CD8-positive, alpha-beta memory T cell (primary cell): ENCODE results near the gene PBXIP1. TPM values are rescaled to one million over a fixed set of nuclear protein-coding genes. Genes with fewer than 3 reads are reported as not detected.
"Not testable (repeated sequence)": the region's sequence is repeated elsewhere in the genome, so short reads cannot be mapped to it uniquely, and the experiment has no call there.

Source experiments
- CTCF ChIA-PET: fragments of 350-600 bp; sonication (Branson Sonifier 250); formaldehyde crosslinking; loops from one replicate; lab custom pipeline; 2021; ENCODE audit warnings: antibody characterized with exemption; lab: Charles Lee
- POLR2A ChIA-PET: fragments of 350-600 bp; sonication (Branson Sonifier 250); formaldehyde crosslinking; loops from one replicate; lab custom pipeline; 2021; ENCODE audit warnings: antibody characterized with exemption; lab: Charles Lee
- DNase-seq, 5 donors: peaks; one replicate each; pipeline versions ENCODE4 v3.0.0 to v3.0.0-alpha.2; 2020 to 2022; ENCODE audit warnings: mixed read lengths in 1 of 5
- H3K27ac ChIP-seq: one replicate; pipeline ENCODE4 v1.7.0; 2013; ENCODE audit warnings: low read depth, mild to moderate bottlenecking, low read length, moderate library complexity
- H3K27me3 ChIP-seq: 2 replicates; pipeline ENCODE4 v1.7.0; 2013; ENCODE audit warnings: low read length, mild to moderate bottlenecking; ENCODE audit not compliant: insufficient read depth, poor library complexity, severe bottlenecking
- H3K36me3 ChIP-seq: 2 replicates; pipeline ENCODE4 v1.7.0; 2013; ENCODE audit warnings: mild to moderate bottlenecking, low read length, moderate library complexity; ENCODE audit not compliant: insufficient read depth
- H3K4me1 ChIP-seq: 2 replicates; pipeline ENCODE4 v1.7.0; 2013; ENCODE audit warnings: mild to moderate bottlenecking, low read length, moderate library complexity; ENCODE audit not compliant: insufficient read depth
- H3K4me3 ChIP-seq: 2 replicates; pipeline ENCODE4 v1.7.0; 2013; ENCODE audit warnings: mild to moderate bottlenecking, low read length
- H3K9me3 ChIP-seq: 2 replicates; pipeline ENCODE4 v1.7.0; 2013; ENCODE audit warnings: mild to moderate bottlenecking, low read length
- H3K27ac Mint-ChIP-seq, 8 donors: one replicate each; pipeline ENCODE4 v1.8.0; 2020 to 2021; ENCODE audit warnings: mixed read lengths in 8 of 8, mild to moderate bottlenecking in 6 of 8, inconsistent platforms in 3 of 8, moderate library complexity in 3 of 8
- H3K27me3 Mint-ChIP-seq, 2 donors: one replicate each; pipeline ENCODE4 v1.8.0; 2020 to 2021; ENCODE audit warnings: mixed read lengths in 2 of 2, mild to moderate bottlenecking in 1 of 2, moderate library complexity in 1 of 2
- H3K36me3 Mint-ChIP-seq, 3 donors: one replicate each; pipeline ENCODE4 v1.8.0; 2020 to 2021; ENCODE audit warnings: mixed read lengths in 3 of 3, inconsistent platforms in 1 of 3, mild to moderate bottlenecking in 1 of 3
- H3K4me1 Mint-ChIP-seq, 3 donors: one replicate each; pipeline ENCODE4 v1.8.0; 2020 to 2021; ENCODE audit warnings: mixed read lengths in 3 of 3, inconsistent platforms in 1 of 3, mild to moderate bottlenecking in 1 of 3
- H3K4me3 Mint-ChIP-seq, 7 donors: one replicate each; pipeline ENCODE4 v1.8.0; 2020 to 2021; ENCODE audit warnings: mixed read lengths in 7 of 7, mild to moderate bottlenecking in 6 of 7, moderate library complexity in 4 of 7, inconsistent platforms in 2 of 7
- H3K9me3 Mint-ChIP-seq, 5 donors: one replicate each; pipeline ENCODE4 v1.8.0; 2020 to 2022; ENCODE audit warnings: mixed read lengths in 5 of 5, mild to moderate bottlenecking in 3 of 5, moderate library complexity in 2 of 5, inconsistent platforms in 1 of 5
- polyA plus RNA-seq: library from polyadenylated mRNA; unstranded; fragments of 300-500 nt; fragmentation: Illumina TruSeq; gene quantifications from one replicate; pipeline ENCODE4 v1.2.3, GENCODE V29; 2021
- total RNA-seq, 2 experiments: library from RNA; stranded (reverse); gene quantifications; one replicate each; pipeline ENCODE4 v1.2.3, GENCODE V29; 2021

Gene PBXIP1
- total and polyA plus RNA-seq, 3 experiments from 2014 or later: 35.9 to 295 (median 36.1) TPM

DNA sequence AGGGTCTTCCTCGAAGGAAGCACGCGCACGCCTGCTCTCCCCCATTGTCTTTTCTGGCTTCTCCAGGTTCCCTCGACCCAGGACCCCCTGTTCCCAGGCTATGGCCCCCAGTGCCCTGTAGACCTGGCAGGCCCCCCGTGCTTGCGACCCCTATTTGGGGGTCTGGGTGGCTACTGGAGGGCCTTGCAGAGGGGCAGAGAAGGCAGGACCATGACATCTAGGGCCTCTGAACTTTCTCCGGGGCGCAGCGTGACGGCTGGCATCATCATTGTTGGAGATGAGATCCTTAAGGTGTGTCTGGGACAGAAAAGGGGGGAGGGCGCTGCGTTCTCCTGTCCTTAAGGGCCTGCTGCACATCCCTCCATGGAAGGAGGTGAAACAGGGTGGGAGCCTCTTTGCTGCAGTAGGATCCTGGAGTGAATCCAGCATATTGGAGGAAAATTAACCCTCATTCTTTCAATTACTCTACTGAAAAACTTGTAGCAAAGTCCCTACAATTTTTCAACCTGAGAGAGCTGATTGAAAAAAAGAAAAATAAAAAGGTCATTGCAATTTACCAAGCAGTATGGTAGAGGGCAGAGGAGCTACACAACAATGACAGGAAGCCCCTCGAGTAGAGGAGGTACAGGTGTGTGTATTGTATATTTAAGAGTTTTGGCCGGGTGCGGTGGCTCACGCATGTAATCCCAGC lies 28.0 kb upstream of the PBXIP1 start:
- H3K9me3 ChIP-seq: no peaks in the 10 kb centered on the region
- peak overlapping the region; percentile 78 for H3K4me3 ChIP-seq
- POLR2A ChIA-PET: interaction anchor here (0.6 to 2.5 kb wide), 9 partner anchors 10 to 189 kb away, joined by 3 to 30 read pairs (median 7); partner anchors contain the start of genes CKS1B, KRTCAP2, LENEP and PBXIP1
- peaks cover 14% of the 10 kb centered on the region for H3K36me3 ChIP-seq
- Mint-ChIP-seq H3K4me1 (peaks cover 3 to 10% (median 8%) of the 10 kb centered on the region in 3 donors), H3K9me3 (no peaks in the 10 kb centered on the region), H3K4me3 (no peak overlapping the region), H3K27me3 (no peaks in the 10 kb centered on the region), H3K36me3 (peaks cover under 1 to 25% (median 3%) of the 10 kb centered on the region in 3 donors), H3K27ac (peak overlapping the region in 4 of 8 donors; percentile 22 to 95 (median 62))
- peaks cover 15% of the 10 kb centered on the region for H3K4me1 ChIP-seq
- no peaks in the 10 kb centered on the region for H3K27me3 ChIP-seq
- peak overlapping the region; percentile 76 for H3K27ac ChIP-seq
- CTCF ChIA-PET: interaction anchor here (0.8 to 8.4 kb wide), 13 partner anchors 8 to 101 kb away, joined by 3 to 74 read pairs (median 6); partner anchors contain the start of genes ADAM15, CKS1B, PMVK and ZBTB7B
- peak in 1 of 5 donors; percentile 43 for DNase-seq

DNA sequence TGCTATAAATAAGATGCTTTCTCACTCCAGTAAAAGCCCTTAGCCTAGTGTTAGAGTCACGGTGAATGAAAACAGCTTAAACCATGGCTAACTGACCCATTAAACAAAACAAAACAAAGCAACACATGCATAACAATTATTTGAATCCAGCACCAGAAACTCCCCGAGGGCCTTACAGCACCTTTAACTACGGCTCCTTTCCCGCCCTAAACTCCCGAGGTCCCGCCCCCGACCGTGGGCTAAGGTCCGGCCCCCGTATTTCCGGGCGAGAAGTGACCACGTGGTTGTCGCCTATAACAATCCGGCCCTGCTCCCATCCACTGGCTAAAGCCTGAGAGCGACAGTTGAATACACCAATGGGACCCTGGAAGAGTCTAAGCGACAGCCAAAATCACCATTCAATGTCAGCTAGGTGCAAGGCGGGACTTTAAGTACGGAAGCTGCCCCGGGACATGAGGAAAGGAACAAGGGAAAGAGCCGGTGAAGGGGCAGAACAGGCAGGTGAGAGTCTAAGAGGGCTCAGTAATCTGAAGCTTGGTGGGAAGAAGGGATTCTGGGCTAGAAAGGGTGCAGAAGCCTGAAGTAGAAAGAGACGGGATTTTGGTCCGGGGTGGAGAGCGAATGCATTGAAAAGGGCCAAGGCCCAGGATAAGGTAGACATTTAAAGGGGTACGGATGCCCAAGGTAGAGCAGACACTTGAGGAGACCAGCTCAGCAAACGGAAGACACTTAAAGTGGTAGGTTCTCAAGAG lies 27.2 kb upstream of the PBXIP1 start, which contains the start of gene FLAD1:
Gene FLAD1 (plus strand): TSS at position 448 of the 752 bp plus-strand sequence. CDS start 351 bp downstream, outside the sequence.
- H3K27me3 Mint-ChIP-seq: no peaks in the 10 kb centered on the region
- peak; percentile 92 to 97 (median 96) for DNase-seq
- Histone ChIP-seq H3K4me1 (peaks cover 15% of the 10 kb centered on the region), H3K9me3 (no peaks in the 10 kb centered on the region), H3K27me3 (no peaks in the 10 kb centered on the region), H3K27ac (peak within 1 kb of the TSS; percentile 76), H3K36me3 (peaks cover 7% of the 10 kb centered on the region), H3K4me3 (peak within 1 kb of the TSS; percentile 78)
- no peak within 1 kb of the TSS for H3K4me3 Mint-ChIP-seq
- H3K4me1 Mint-ChIP-seq: peaks cover 0 to 9% (median 2%) of the 10 kb centered on the region in 3 donors
- H3K27ac Mint-ChIP-seq: peak within 1 kb of the TSS in 3 of 8 donors; percentile 61 to 95 (median 62)
- no peaks in the 10 kb centered on the region for H3K9me3 Mint-ChIP-seq
- CTCF ChIA-PET: interaction anchor here (0.8 to 8.4 kb wide), 13 partner anchors 8 to 102 kb away, joined by 3 to 74 read pairs (median 6); partner anchors contain the start of genes ADAM15, CKS1B, PMVK and ZBTB7B
- peaks cover 0 to 19% (median 2%) of the 10 kb centered on the region in 3 donors for H3K36me3 Mint-ChIP-seq
- POLR2A ChIA-PET: interaction anchor here (0.6 to 2.5 kb wide), 9 partner anchors 9 to 190 kb away, joined by 3 to 30 read pairs (median 7); partner anchors contain the start of genes CKS1B, KRTCAP2, LENEP and PBXIP1

DNA sequence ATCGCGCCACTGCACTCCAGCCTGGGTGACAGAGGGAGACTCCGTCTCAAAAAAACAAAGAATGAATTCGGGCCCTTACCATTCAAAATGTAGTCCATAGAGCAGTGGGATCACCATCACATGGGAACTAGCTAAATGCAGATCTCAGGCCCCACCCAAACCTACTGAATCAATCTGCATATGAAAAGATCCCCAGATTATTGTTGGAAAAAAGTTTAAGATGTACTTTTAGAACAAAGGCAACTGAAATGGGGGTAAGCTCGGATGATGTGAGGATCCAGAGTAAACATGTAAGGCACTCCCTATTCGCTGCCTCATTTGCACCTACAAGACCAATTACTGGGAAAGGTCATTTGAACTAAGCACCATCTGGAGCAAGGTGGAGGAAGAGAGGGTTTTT lies 26.4 kb upstream of the PBXIP1 start:
- CTCF ChIA-PET: interaction anchor here (1.3 to 8.4 kb wide), 10 partner anchors 10 to 70 kb away, joined by 3 to 74 read pairs (median 6); partner anchors contain the start of genes ADAM15, PMVK and ZBTB7B
- no peak overlapping the region for H3K4me3 Mint-ChIP-seq

DNA sequence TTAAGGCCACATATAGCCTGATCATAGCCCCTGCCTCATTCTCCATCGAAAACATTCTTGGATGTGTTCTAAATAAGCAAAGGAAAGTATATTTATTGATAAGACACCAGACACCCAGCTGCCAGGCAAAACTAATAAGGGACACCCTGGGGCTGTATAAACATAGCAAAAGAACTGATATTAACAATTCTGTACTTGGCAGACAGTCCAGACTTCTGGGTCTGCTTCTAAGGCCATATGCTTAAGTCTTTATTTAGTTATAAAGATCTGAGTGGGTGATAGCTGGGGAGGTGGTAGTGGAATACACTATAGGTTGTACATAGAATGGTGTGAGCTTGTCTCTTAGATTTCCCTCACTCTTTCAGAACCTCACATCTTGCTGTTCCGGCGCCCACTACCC lies 22.5 kb upstream of the PBXIP1 start:
- H3K9me3 ChIP-seq: no peaks in the 10 kb centered on the region
- peaks cover 0 to 7% (median 4%) of the 10 kb centered on the region in 3 donors for H3K4me1 Mint-ChIP-seq
- no peak overlapping the region for H3K4me3 Mint-ChIP-seq
- H3K4me1 ChIP-seq: peaks cover 18% of the 10 kb centered on the region
- no peak for DNase-seq
- no peak overlapping the region for H3K27ac Mint-ChIP-seq
- no peak overlapping the region for H3K4me3 ChIP-seq
- H3K27me3 Mint-ChIP-seq: no peaks in the 10 kb centered on the region
- H3K27me3 ChIP-seq: no peaks in the 10 kb centered on the region
- no peaks in the 10 kb centered on the region for H3K9me3 Mint-ChIP-seq
- ChIA-PET POLR2A (no interaction called here), CTCF (interaction anchor here (1.1 to 8.7 kb wide), 4 partner anchors 21 to 73 kb away, joined by 3 to 54 read pairs (median 6); partner anchors contain the start of genes ADAM15 and PBXIP1)
- peaks cover 0 to 8% (median 5%) of the 10 kb centered on the region in 3 donors for H3K36me3 Mint-ChIP-seq
- no peak overlapping the region for H3K27ac ChIP-seq
- H3K36me3 ChIP-seq: no peaks in the 10 kb centered on the region

More for the DNA sequence above, 26.4 kb upstream of the PBXIP1 start:
- H3K27ac Mint-ChIP-seq: no peak overlapping the region
- no peaks in the 10 kb centered on the region for H3K27me3 Mint-ChIP-seq
- DNase-seq: no peak
- Histone ChIP-seq H3K9me3 (no peaks in the 10 kb centered on the region), H3K4me3 (peak overlapping the region; percentile 45), H3K36me3 (no peaks in the 10 kb centered on the region), H3K4me1 (peaks cover 15% of the 10 kb centered on the region), H3K27me3 (no peaks in the 10 kb centered on the region), H3K27ac (peak overlapping the region; percentile 47)
- peaks cover 0 to 14% (median 5%) of the 10 kb centered on the region in 3 donors for H3K36me3 Mint-ChIP-seq
- H3K4me1 Mint-ChIP-seq: peaks cover 0 to 9% (median 7%) of the 10 kb centered on the region in 3 donors
- H3K9me3 Mint-ChIP-seq: no peaks in the 10 kb centered on the region
- POLR2A ChIA-PET: interaction anchor here (1.6 to 2.0 kb wide), 4 partner anchors 9 to 27 kb away, joined by 10 to 30 read pairs (median 14); partner anchors contain the start of genes CKS1B, PBXIP1 and PYGO2

DNA sequence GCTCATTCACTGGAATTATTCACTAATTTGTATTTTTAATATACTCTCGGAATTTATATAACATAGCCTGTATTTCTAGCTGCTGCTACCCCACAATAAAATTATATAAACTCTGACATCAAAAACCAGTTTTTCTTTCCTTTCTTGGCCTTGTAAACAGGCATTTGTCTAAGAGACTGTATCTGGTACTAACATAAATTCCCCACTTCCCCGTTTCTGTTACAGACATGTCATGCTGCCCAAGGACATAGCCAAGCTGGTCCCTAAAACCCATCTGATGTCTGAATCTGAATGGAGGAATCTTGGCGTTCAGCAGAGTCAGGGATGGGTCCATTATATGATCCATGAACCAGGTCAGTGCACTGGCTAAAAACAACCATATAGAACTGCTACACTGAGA lies 21.9 kb upstream of the PBXIP1 start:
- H3K27ac Mint-ChIP-seq: peak overlapping the region in 3 of 8 donors; percentile 17 to 37 (median 22)
- H3K27me3 Mint-ChIP-seq, H3K27ac ChIP-seq, POLR2A ChIA-PET, H3K4me3 ChIP-seq, H3K36me3 Mint-ChIP-seq, H3K4me3 Mint-ChIP-seq, H3K27me3 ChIP-seq, DNase-seq, H3K9me3 Mint-ChIP-seq, H3K36me3 ChIP-seq, H3K9me3 ChIP-seq: not testable (repeated sequence)
- H3K4me1 Mint-ChIP-seq: peaks cover 4 to 10% (median 6%) of the 10 kb centered on the region in 3 donors
- CTCF ChIA-PET: interaction anchor here (1.1 to 8.7 kb wide), 4 partner anchors 16 to 73 kb away, joined by 3 to 54 read pairs (median 6); partner anchors contain the start of genes ADAM15, PBXIP1 and PYGO2
- peaks cover 23% of the 10 kb centered on the region for H3K4me1 ChIP-seq

DNA sequence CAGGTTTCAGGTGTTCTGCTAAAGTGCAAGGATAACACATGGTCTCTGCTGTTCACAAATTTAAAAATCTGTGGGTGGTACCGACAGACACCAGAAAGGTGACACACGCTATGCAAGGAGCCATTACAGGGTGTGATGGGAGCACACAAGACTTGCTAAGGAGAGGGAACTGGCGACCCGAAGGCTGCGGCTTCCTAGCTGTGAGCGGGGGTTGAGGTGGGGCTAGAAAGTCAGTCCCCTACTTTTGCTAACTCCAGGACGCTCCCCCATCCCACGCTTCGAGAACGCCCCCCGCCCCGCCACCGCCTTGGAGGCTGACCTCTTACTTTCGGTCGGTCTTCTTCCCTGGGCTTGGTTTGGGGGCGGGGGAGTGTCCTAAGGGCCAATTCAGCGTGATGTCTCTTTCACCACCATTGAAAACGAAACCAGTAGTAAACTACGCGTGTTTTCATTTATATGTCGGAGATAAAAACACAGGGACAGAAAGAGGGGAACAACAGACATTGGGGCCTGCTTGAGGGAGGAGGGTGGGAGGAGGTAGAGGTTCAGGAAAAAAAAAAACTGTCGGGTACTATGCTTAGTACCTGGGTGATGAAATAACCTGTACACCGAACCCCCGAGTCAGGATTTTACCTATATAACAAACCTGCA lies 19.6 kb upstream of the PBXIP1 start:
- Histone ChIP-seq H3K36me3 (no peaks in the 10 kb centered on the region), H3K4me1 (peaks cover 36% of the 10 kb centered on the region), H3K9me3 (no peaks in the 10 kb centered on the region), H3K27me3 (no peaks in the 10 kb centered on the region), H3K4me3 (peak overlapping the region; percentile 95), H3K27ac (peak overlapping the region; percentile 95)
- H3K4me3 Mint-ChIP-seq: no peak overlapping the region
- ChIA-PET POLR2A (interaction anchor here (0.6 to 4.2 kb wide), 7 partner anchors 8 to 97 kb away, joined by 3 to 30 read pairs (median 9); partner anchors contain the start of genes FLAD1, PBXIP1, PMVK and PYGO2), CTCF (interaction anchor here (1.1 to 8.7 kb wide), 5 partner anchors 9 to 42 kb away, joined by 3 to 54 read pairs (median 8); partner anchors contain the start of genes FLAD1 and PYGO2)
- H3K27me3 Mint-ChIP-seq: no peaks in the 10 kb centered on the region
- H3K4me1 Mint-ChIP-seq: peaks cover 23 to 29% (median 24%) of the 10 kb centered on the region in 3 donors
- peaks cover 0 to 23% (median 6%) of the 10 kb centered on the region in 3 donors for H3K36me3 Mint-ChIP-seq
- DNase-seq: peak; percentile 32 to 70 (median 47)
- no peak overlapping the region for H3K27ac Mint-ChIP-seq
- no peaks in the 10 kb centered on the region for H3K9me3 Mint-ChIP-seq
